ENCODE measurements around the gene GLT1D1. TPM values are rescaled to one million over a fixed set of nuclear protein-coding genes. Genes with fewer than 3 reads are reported as not detected.
A peak's percentile ranks its signal among the peaks of the same experiment; 100 is the strongest.
"Not testable (repeated sequence)": the region's sequence is repeated elsewhere in the genome, so short reads cannot be mapped to it uniquely, and the experiment has no call there.

The GLT1D1 gene
- total and polyA plus RNA-seq, 2 experiments from 2014 or later, result 1.4 to 4.4 TPM

DNA sequence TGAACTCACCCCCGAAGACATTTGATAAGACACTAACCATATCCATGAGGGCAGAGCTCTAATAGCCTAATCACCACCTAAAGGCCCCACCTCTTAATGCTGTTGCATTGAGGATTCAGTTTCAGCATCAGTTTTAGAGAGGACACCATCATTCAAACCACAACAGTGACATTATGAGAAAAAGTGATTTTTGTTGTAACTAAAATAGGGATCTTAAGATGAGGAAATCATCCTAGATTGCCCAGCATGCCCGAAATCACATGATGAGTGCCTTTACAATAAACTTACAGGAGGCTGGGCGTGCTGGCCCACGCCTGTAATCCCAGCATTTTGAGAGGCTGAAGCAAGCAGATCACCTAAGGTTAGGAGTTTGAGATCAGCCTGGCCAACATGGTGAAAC is 9.7 kb upstream of the GLT1D1 start (continued):
- TF ChIP-seq ZNF331 (CRISPR knock-in tag; IDR thresholded peaks at IDR 0.05; ENCODE audit: low read depth) (no peak), CREB1 (CRISPR knock-in tag; IDR thresholded peaks at IDR 0.05; ENCODE audit: low read depth) (no peak)

DNA sequence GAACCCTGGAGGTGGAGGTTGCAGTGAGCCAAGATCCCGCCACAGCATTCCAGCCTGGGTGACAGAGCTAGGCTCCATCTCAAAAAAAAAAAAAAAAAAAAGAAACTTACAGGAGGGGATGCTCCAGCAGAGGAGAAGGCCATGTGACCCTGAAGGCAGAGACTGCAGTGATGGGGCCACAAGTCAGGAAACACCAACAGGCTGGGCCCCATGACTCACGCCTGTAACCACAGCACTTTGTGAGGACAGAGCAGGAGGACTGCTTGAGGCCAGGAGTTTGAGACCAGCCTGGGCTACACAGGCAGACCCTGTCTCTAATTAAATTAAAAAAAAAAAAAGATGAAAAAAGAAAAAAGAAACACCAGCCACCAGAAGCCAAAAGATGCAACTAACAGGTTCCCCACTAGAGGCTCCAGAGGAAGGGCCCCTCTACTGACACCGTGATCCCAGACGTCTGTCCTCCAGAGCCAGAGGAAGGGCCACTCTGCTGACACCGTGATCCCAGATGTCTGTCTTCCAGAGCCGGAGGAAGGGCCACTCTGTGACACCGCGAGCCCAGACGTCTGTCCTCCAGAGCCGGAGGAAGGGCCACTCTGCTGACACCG is 9.1 kb upstream of the GLT1D1 start:
- Histone ChIP-seq H3K4me1 (ENCODE audit: insufficient read depth) (peaks cover 9% of the 10 kb centered on the region), H3K4me2 (no peak overlapping the region), H4K20me1 (replicated peaks; ENCODE audit: insufficient read depth) (no peaks in the 10 kb centered on the region), H3K27me3 (ENCODE audit: insufficient read depth) (no peaks in the 10 kb centered on the region), H3K79me2 (replicated peaks; ENCODE audit: insufficient read depth) (no peaks in the 10 kb centered on the region), H2AFZ (no peak overlapping the region), H3K36me3 (ENCODE audit: insufficient read depth) (no peaks in the 10 kb centered on the region), H3F3A (replicated peaks; ENCODE audit: low read depth) (no peaks in the 10 kb centered on the region), H3K9me2 (ENCODE audit: insufficient read depth) (no peaks in the 10 kb centered on the region), H3K4me3 (no peak overlapping the region), H3K27ac (ENCODE audit: low read depth) (no peak overlapping the region)
- ATAC-seq, result peak; percentile 61
- peak; percentile 63 for DNase-seq (ENCODE audit: low spot score)
- H3K36me3 Mint-ChIP-seq (ENCODE audit: low read depth), result peaks cover 19% of the 10 kb centered on the region
- H3K27me3 Mint-ChIP-seq (ENCODE audit: insufficient read depth, low read depth, poor library complexity), result peaks cover 14% of the 10 kb centered on the region
- H3K9me3 Mint-ChIP-seq, result peaks cover 72% of the 10 kb centered on the region
- H3K4me3 Mint-ChIP-seq, result no peak overlapping the region
- no peak overlapping the region for H3K27ac Mint-ChIP-seq
- peaks cover 10% of the 10 kb centered on the region; the same call in 2 of the 3 replicates for H3K4me1 Mint-ChIP-seq
- TF ChIP-seq CREB1 (CRISPR knock-in tag; IDR thresholded peaks at IDR 0.05; ENCODE audit: low read depth) (no peak), NANOG (IDR thresholded peaks at IDR 0.05; ENCODE audit: borderline replicate concordance) (no peak)
- TF ChIP-seq, protein P1, sequence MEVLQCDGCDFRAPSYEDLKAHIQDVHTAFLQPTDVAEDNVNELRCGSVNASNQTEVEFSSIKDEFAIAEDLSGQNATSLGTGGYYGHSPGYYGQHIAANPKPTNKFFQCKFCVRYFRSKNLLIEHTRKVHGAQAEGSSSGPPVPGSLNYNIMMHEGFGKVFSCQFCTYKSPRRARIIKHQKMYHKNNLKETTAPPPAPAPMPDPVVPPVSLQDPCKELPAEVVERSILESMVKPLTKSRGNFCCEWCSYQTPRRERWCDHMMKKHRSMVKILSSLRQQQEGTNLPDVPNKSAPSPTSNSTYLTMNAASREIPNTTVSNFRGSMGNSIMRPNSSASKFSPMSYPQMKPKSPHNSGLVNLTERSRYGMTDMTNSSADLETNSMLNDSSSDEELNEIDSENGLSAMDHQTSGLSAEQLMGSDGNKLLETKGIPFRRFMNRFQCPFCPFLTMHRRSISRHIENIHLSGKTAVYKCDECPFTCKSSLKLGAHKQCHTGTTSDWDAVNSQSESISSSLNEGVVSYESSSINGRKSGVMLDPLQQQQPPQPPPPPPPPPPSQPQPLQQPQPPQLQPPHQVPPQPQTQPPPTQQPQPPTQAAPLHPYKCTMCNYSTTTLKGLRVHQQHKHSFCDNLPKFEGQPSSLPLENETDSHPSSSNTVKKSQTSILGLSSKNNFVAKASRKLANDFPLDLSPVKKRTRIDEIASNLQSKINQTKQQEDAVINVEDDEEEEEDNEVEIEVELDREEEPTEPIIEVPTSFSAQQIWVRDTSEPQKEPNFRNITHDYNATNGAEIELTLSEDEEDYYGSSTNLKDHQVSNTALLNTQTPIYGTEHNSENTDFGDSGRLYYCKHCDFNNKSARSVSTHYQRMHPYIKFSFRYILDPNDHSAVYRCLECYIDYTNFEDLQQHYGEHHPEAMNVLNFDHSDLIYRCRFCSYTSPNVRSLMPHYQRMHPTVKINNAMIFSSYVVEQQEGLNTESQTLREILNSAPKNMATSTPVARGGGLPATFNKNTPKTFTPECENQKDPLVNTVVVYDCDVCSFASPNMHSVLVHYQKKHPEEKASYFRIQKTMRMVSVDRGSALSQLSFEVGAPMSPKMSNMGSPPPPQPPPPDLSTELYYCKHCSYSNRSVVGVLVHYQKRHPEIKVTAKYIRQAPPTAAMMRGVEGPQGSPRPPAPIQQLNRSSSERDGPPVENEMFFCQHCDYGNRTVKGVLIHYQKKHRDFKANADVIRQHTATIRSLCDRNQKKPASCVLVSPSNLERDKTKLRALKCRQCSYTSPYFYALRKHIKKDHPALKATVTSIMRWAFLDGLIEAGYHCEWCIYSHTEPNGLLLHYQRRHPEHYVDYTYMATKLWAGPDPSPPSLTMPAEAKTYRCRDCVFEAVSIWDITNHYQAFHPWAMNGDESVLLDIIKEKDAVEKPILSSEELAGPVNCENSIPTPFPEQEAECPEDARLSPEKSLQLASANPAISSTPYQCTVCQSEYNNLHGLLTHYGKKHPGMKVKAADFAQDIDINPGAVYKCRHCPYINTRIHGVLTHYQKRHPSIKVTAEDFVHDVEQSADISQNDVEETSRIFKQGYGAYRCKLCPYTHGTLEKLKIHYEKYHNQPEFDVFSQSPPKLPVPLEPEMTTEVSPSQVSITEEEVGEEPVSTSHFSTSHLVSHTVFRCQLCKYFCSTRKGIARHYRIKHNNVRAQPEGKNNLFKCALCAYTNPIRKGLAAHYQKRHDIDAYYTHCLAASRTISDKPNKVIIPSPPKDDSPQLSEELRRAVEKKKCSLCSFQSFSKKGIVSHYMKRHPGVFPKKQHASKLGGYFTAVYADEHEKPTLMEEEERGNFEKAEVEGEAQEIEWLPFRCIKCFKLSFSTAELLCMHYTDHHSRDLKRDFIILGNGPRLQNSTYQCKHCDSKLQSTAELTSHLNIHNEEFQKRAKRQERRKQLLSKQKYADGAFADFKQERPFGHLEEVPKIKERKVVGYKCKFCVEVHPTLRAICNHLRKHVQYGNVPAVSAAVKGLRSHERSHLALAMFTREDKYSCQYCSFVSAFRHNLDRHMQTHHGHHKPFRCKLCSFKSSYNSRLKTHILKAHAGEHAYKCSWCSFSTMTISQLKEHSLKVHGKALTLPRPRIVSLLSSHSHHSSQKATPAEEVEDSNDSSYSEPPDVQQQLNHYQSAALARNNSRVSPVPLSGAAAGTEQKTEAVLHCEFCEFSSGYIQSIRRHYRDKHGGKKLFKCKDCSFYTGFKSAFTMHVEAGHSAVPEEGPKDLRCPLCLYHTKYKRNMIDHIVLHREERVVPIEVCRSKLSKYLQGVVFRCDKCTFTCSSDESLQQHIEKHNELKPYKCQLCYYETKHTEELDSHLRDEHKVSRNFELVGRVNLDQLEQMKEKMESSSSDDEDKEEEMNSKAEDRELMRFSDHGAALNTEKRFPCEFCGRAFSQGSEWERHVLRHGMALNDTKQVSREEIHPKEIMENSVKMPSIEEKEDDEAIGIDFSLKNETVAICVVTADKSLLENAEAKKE (CRISPR knock-in tag; IDR thresholded peaks at IDR 0.05), result no peak
- TF ChIP-seq, protein P2, sequence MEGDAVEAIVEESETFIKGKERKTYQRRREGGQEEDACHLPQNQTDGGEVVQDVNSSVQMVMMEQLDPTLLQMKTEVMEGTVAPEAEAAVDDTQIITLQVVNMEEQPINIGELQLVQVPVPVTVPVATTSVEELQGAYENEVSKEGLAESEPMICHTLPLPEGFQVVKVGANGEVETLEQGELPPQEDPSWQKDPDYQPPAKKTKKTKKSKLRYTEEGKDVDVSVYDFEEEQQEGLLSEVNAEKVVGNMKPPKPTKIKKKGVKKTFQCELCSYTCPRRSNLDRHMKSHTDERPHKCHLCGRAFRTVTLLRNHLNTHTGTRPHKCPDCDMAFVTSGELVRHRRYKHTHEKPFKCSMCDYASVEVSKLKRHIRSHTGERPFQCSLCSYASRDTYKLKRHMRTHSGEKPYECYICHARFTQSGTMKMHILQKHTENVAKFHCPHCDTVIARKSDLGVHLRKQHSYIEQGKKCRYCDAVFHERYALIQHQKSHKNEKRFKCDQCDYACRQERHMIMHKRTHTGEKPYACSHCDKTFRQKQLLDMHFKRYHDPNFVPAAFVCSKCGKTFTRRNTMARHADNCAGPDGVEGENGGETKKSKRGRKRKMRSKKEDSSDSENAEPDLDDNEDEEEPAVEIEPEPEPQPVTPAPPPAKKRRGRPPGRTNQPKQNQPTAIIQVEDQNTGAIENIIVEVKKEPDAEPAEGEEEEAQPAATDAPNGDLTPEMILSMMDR (conservative IDR thresholded peaks at IDR 0.05; ENCODE audit: low read depth in 2 of 2), result peak; percentile 18 to 36; a peak in 3 of 4 replicates

DNA sequence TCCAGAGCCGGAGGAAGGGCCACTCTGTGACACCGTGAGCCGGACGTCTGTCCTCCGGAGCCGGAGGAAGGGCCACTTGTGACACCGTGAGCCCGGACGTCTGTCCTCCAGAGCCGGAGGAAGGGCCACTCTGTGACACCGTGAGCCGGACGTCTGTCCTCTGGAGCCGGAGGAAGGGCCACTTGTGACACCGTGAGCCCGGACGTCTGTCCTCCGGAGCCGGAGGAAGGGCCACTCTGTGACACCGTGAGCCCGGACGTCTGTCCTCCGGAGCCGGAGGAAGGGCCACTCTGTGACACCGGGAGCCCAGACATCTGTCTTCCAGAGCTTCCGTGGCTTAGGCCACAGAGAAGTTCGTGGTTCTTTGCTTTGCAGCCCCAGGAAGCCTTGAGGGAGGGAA is 6.6 kb upstream of the GLT1D1 start:
- not testable (repeated sequence) for ATAC-seq; H3K27ac Mint-ChIP-seq; H3K4me3 Mint-ChIP-seq; H3K79me2 ChIP-seq (replicated peaks; ENCODE audit: insufficient read depth); H3K4me1 ChIP-seq (ENCODE audit: insufficient read depth); H2AFZ ChIP-seq; H3K4me1 Mint-ChIP-seq; H4K20me1 ChIP-seq (replicated peaks; ENCODE audit: insufficient read depth); H3K36me3 ChIP-seq (ENCODE audit: insufficient read depth); DNase-seq (ENCODE audit: low spot score); H3K27me3 ChIP-seq (ENCODE audit: insufficient read depth); H3F3A ChIP-seq (replicated peaks; ENCODE audit: low read depth); H3K4me3 ChIP-seq; H3K9me2 ChIP-seq (ENCODE audit: insufficient read depth); H3K27ac ChIP-seq (ENCODE audit: low read depth); H3K4me2 ChIP-seq
- Mint-ChIP-seq H3K9me3 (peaks cover 75% of the 10 kb centered on the region), H3K36me3 (ENCODE audit: low read depth) (peaks cover 26% of the 10 kb centered on the region), H3K27me3 (ENCODE audit: insufficient read depth, low read depth, poor library complexity) (peaks cover 11% of the 10 kb centered on the region)
